Testis (tissue), 3 donors: ENCODE results near the gene ABTB2. TPM values are rescaled to one million over a fixed set of nuclear protein-coding genes. Genes with fewer than 3 reads are reported as not detected.

Experiments
- DNase-seq: peaks from one replicate; pipeline ENCODE4 v3.0.0-alpha.2; 2019
- H3K27ac ChIP-seq, 2 donors: fragments of 200-600 bp; sonication (generic); one replicate each; pipeline ENCODE4 v1.5.1; 2019
- H3K27me3 ChIP-seq: fragments of 200-600 bp; sonication (generic); one replicate; pipeline ENCODE4 v1.5.1; 2019
- H3K36me3 ChIP-seq: fragments of 200-600 bp; sonication (generic); one replicate; pipeline ENCODE4 v1.5.1; 2017; ENCODE audit warnings: low read depth; ENCODE audit errors: missing control alignments
- H3K4me1 ChIP-seq: fragments of 200-600 bp; sonication (generic); one replicate; pipeline ENCODE4 v1.5.1; 2019
- H3K4me3 ChIP-seq, 2 donors: fragments of 200-600 bp; sonication (generic); one replicate each; pipeline ENCODE4 v1.5.1; 2017 to 2019
- H3K9me3 ChIP-seq: fragments of 200-600 bp; sonication (generic); one replicate; pipeline ENCODE4 v1.5.1; 2017
- POLR2A ChIP-seq: fragments of 450-650 bp; IDR thresholded peaks from one replicate; pipeline ENCODE4 v1.6.1; 2017; ENCODE audit warnings: antibody characterized with exemption, mild to moderate bottlenecking, moderate library complexity
- WGBS, 2 donors: methylation state at CpG; one replicate each; pipeline ENCODE4 v1.1.5; 2018; 5-methylcytosine and 5-hydroxymethylcytosine counted together
- intact Hi-C: fragments of 100-400 bp; cut with DNase I; formaldehyde crosslinking; loops from one replicate; pipeline ENCODE4 v1.15.1; 2023; ENCODE audit warnings: low total_unique reads
- polyA plus RNA-seq: library from polyadenylated mRNA; stranded (reverse); fragments of 350-450 nt; fragmentation: Illumina TruSeq; extraction: RNeasy Lipid Tissue Mini Kit (QIAGEN cat#74804); gene quantifications from one replicate; pipeline ENCODE4 v1.2.3, GENCODE V29; 2014; ENCODE audit warnings: low read depth, low replicate concordance; ENCODE audit not compliant: insufficient read depth
- total RNA-seq, 2 donors: library from RNA; depleted of rRNA; stranded (reverse); fragments of >200 nt; gene quantifications; one replicate each; pipeline ENCODE4 v1.2.3, GENCODE V29; 2016
- TF ChIP-seq, protein P1 (sequence below), 3 experiments: fragments of 450-650 bp in 2 of 3; fragments of 200-600 bp in 1 of 3; sonication (generic) in 1 of 3; IDR thresholded peaks; one replicate each; pipeline ENCODE4 v1.5.1; 2016 to 2019; ENCODE audit warnings: antibody characterized with exemption in 3 of 3, mild to moderate bottlenecking in 2 of 3, moderate library complexity in 1 of 3

The ABTB2 gene
- total and polyA plus RNA-seq, 3 donors from 2014 or later: 5.8 to 12.1 (median 8.9) TPM

- H3K36me3 ChIP-seq: no peaks in the 10 kb centered on the region
- no peaks in the 10 kb centered on the region for H3K27me3 ChIP-seq
- no peak for DNase-seq
- intact Hi-C loops: no loop called here
- no peak overlapping the region for H3K27ac ChIP-seq
- H3K4me1 ChIP-seq: peaks cover 16% of the 10 kb centered on the region
- H3K9me3 ChIP-seq: no peaks in the 10 kb centered on the region
- WGBS, 2 donors: 76 to 77% methylated on average over 4 of the region's 4 CpGs
- no peak overlapping the region for H3K4me3 ChIP-seq
- TF ChIP-seq, protein P1, sequence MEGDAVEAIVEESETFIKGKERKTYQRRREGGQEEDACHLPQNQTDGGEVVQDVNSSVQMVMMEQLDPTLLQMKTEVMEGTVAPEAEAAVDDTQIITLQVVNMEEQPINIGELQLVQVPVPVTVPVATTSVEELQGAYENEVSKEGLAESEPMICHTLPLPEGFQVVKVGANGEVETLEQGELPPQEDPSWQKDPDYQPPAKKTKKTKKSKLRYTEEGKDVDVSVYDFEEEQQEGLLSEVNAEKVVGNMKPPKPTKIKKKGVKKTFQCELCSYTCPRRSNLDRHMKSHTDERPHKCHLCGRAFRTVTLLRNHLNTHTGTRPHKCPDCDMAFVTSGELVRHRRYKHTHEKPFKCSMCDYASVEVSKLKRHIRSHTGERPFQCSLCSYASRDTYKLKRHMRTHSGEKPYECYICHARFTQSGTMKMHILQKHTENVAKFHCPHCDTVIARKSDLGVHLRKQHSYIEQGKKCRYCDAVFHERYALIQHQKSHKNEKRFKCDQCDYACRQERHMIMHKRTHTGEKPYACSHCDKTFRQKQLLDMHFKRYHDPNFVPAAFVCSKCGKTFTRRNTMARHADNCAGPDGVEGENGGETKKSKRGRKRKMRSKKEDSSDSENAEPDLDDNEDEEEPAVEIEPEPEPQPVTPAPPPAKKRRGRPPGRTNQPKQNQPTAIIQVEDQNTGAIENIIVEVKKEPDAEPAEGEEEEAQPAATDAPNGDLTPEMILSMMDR (IDR thresholded peaks at IDR 0.05): no peak
- no peak for TF ChIP-seq POLR2A
Measured at GRCh38 chr11:34328632-34328910, 29.2 kb downstream of the ABTB2 start.

GRCh38 chr11:34327804-34328631 lies 29.8 kb downstream of the ABTB2 start:
- peak overlapping the region in 1 of 2 donors; percentile 36 for H3K27ac ChIP-seq
- TF ChIP-seq, protein P1 (IDR thresholded peaks at IDR 0.05): no peak
- no peak for TF ChIP-seq POLR2A
- DNase-seq: peak; percentile 49
- WGBS, 2 donors: 33 to 42% methylated on average over 7 of the region's 7 CpGs
- H3K9me3 ChIP-seq: no peaks in the 10 kb centered on the region
- no peaks in the 10 kb centered on the region for H3K27me3 ChIP-seq
- H3K4me1 ChIP-seq: peaks cover 16% of the 10 kb centered on the region
- no peak overlapping the region for H3K4me3 ChIP-seq
- H3K36me3 ChIP-seq: no peaks in the 10 kb centered on the region
- intact Hi-C loops: no loop called here

DNA sequence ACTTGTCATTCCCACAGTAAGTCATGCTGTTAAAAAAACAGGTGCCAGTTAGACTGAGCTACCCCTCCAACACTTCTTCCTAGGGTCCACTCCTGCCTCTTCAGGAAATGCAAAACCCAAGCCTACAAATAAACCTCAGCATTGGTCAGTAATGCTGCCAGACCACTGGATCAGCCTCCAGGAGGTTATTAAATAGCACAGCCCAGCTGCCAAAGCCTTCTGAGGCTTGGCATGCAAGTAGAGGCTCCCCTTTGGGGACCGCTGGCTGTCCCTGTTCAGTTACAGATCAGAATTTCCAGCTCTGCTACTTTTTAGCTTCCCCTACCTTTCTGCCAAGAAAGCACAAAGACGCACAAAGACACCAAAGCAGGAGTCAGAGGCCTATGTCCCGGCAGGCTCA lies 33.3 kb downstream of the ABTB2 start:
- no peak for DNase-seq
- H3K27ac ChIP-seq: no peak overlapping the region
- 71 to 83% methylated on average over 3 of the region's 3 CpGs for WGBS, 2 donors

GRCh38 chr11:34323601-34324000 lies 34.2 kb downstream of the ABTB2 start:
- no peaks in the 10 kb centered on the region for H3K9me3 ChIP-seq
- no peak for DNase-seq
- peaks cover 17% of the 10 kb centered on the region for H3K4me1 ChIP-seq
- H3K27ac ChIP-seq: no peak overlapping the region
- TF ChIP-seq, protein P1 (IDR thresholded peaks at IDR 0.05): no peak
- no peak for TF ChIP-seq POLR2A
- no peaks in the 10 kb centered on the region for H3K36me3 ChIP-seq
- no peaks in the 10 kb centered on the region for H3K27me3 ChIP-seq
- WGBS, 2 donors: 61 to 85% methylated on average over 2 of the region's 2 CpGs
- intact Hi-C loops: no loop called here
- H3K4me3 ChIP-seq: no peak overlapping the region

More for the DNA sequence above, 33.3 kb downstream of the ABTB2 start:
- Histone ChIP-seq H3K4me3 (no peak overlapping the region), H3K9me3 (no peaks in the 10 kb centered on the region), H3K36me3 (no peaks in the 10 kb centered on the region), H3K27me3 (no peaks in the 10 kb centered on the region), H3K4me1 (peaks cover 16% of the 10 kb centered on the region)
- TF ChIP-seq, protein P1 (IDR thresholded peaks at IDR 0.05): no peak
- TF ChIP-seq POLR2A: no peak
- intact Hi-C loops: no loop called here
